Lower lobe of right lung (tissue), 2 donors: Measurements from ENCODE around the gene DRAM2. TPM values are rescaled to one million over a fixed set of nuclear protein-coding genes. Genes with fewer than 3 reads are reported as not detected.
"Not testable (repeated sequence)": the region's sequence is repeated elsewhere in the genome, so short reads cannot be mapped to it uniquely, and the experiment has no call there.

Source experiments
- ATAC-seq, 2 donors: fragments of 200-7000 bp; cut with Tn5 transposase; one replicate each; pipeline ENCODE4 v1.9.1; 2020 to 2022; ENCODE audit warnings: mild to moderate bottlenecking in 2 of 2, moderate library complexity in 2 of 2
- DNase-seq: peaks from one replicate; pipeline ENCODE4 v3.0.0-alpha.2; 2020
- H3K27ac ChIP-seq: fragments of 200-600 bp; one replicate; pipeline ENCODE4 v1.8.0; 2022
- H3K27me3 ChIP-seq: fragments of 200-600 bp; one replicate; pipeline ENCODE4 v1.8.0; 2022; ENCODE audit warnings: low read depth
- H3K36me3 ChIP-seq: fragments of 200-600 bp; one replicate; pipeline ENCODE4 v1.8.0; 2022; ENCODE audit warnings: mild to moderate bottlenecking
- H3K4me1 ChIP-seq: fragments of 200-600 bp; one replicate; pipeline ENCODE4 v1.8.0; 2022
- H3K4me3 ChIP-seq: fragments of 200-600 bp; one replicate; pipeline ENCODE4 v1.8.0; 2022; ENCODE audit warnings: mild to moderate bottlenecking
- H3K9me3 ChIP-seq: fragments of 200-600 bp; one replicate; pipeline ENCODE4 v1.8.0; 2022
- CTCF ChIP-seq: fragments of 200-600 bp; IDR thresholded peaks from one replicate; pipeline ENCODE4 v1.8.0; 2022; ENCODE audit warnings: antibody characterized with exemption, mild to moderate bottlenecking
- intact Hi-C: fragments of 100-400 bp; cut with DNase I; formaldehyde crosslinking; loops from one replicate; pipeline ENCODE4 v1.11.0; 2022
- total RNA-seq: library from RNA; stranded (reverse); fragmentation: NEBNext Ultra II Directional; extraction: Animal tissue kit (Norgen Biotek cat#: 25700); gene quantifications from one replicate; pipeline ENCODE4 v1.2.1, GENCODE V29; 2021
- donor health status: DM: no; HTN: yes; CAD: no; lungs with severe emphysema.

The DRAM2 gene
- total RNA-seq, 1 donor from 2014 or later = 73.9 TPM

- no peaks in the 10 kb centered on the region for H3K36me3 ChIP-seq
- ATAC-seq (no peak), DNase-seq (no peak)
- H3K4me1 ChIP-seq = no peaks in the 10 kb centered on the region
- no peaks in the 10 kb centered on the region for H3K9me3 ChIP-seq
- no peak overlapping the region for H3K4me3 ChIP-seq
- intact Hi-C loops = no loop called here
- no peak for TF ChIP-seq CTCF
- no peaks in the 10 kb centered on the region for H3K27me3 ChIP-seq
- H3K27ac ChIP-seq = no peak overlapping the region
Observed at GRCh38 chr1:111085676-111086075, 54.2 kb downstream of the DRAM2 start.

GRCh38 chr1:111084999-111085398 is 54.9 kb downstream of the DRAM2 start:
- H3K4me1 ChIP-seq = no peaks in the 10 kb centered on the region
- no peaks in the 10 kb centered on the region for H3K27me3 ChIP-seq
- H3K4me3 ChIP-seq = no peak overlapping the region
- TF ChIP-seq CTCF = no peak
- no peak for DNase-seq
- intact Hi-C loops = no loop called here
- no peaks in the 10 kb centered on the region for H3K9me3 ChIP-seq
- no peak overlapping the region for H3K27ac ChIP-seq
- no peak for ATAC-seq
- H3K36me3 ChIP-seq = no peaks in the 10 kb centered on the region

DNA sequence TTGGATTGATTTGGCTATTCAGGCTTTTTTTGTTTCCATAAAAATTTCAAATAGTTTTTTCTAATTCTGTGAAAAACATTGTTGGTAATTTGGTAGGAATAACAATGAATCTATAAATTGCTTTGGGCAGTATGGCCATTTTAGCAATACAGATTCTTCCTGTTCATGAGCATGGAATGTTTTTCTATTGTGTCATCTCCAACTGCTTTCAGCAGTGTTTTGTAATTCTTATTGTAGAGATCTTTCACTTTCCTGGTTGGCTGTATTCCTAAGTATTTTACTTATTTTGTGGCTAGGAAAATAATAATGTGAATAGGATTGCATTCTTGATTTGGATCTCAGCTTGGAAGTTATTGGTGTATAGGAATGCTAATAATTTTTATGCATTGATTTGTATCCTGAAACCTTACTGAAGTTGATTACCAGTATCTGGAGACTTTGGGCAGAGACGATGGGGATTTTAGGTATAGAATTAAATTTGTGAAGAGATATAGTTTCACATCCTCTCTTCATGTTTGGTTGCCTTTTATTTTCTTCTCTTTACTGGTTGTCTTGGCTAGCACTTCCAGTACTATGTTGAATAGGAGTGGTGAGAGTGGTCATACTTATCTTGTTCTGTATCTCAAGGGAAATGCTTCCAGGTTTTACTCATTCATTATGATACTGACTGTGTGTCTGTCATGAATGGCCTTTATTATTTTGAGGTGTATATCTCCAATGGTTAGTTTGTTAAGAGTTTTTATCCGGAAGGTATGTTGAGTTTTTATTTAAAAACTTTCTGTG is 57.3 kb downstream of the DRAM2 start:
- Histone ChIP-seq H3K4me3 (no peak overlapping the region), H3K4me1 (no peaks in the 10 kb centered on the region), H3K27me3 (no peaks in the 10 kb centered on the region), H3K27ac (no peak overlapping the region), H3K36me3 (no peaks in the 10 kb centered on the region), H3K9me3 (no peaks in the 10 kb centered on the region)
- no peak for TF ChIP-seq CTCF
- no peak for DNase-seq
- no peak for ATAC-seq
- intact Hi-C loops = no loop called here

- H3K4me1 ChIP-seq, intact Hi-C loops, ATAC-seq, H3K27ac ChIP-seq, H3K9me3 ChIP-seq, H3K27me3 ChIP-seq, DNase-seq, H3K4me3 ChIP-seq, H3K36me3 ChIP-seq: not testable (repeated sequence)
Observed at GRCh38 chr1:111079329-111079728, 60.6 kb downstream of the DRAM2 start.

- H3K27ac ChIP-seq, H3K36me3 ChIP-seq, DNase-seq, H3K9me3 ChIP-seq, H3K4me3 ChIP-seq, H3K27me3 ChIP-seq, H3K4me1 ChIP-seq, intact Hi-C loops, ATAC-seq: not testable (repeated sequence)
Observed at GRCh38 chr1:111077312-111077711, 62.6 kb downstream of the DRAM2 start.

Other genes with a start within 250 kb of the DRAM2 start
- gene LRIF1, start 176.2 kb downstream of the DRAM2 start, total RNA-seq = 8.8 TPM
- gene CEPT1, start 130 bp upstream of the DRAM2 start, total RNA-seq = 53.4 TPM
- 113 TPM for gene DENND2D, start 60.6 kb upstream of the DRAM2 start, total RNA-seq
- gene CHI3L2, start 87.6 kb upstream of the DRAM2 start, total RNA-seq = 31.2 TPM
- gene CHIA, start 150.8 kb upstream of the DRAM2 start, total RNA-seq = 10.9 TPM